ENCODE data around the gene CTSC.

DNA sequence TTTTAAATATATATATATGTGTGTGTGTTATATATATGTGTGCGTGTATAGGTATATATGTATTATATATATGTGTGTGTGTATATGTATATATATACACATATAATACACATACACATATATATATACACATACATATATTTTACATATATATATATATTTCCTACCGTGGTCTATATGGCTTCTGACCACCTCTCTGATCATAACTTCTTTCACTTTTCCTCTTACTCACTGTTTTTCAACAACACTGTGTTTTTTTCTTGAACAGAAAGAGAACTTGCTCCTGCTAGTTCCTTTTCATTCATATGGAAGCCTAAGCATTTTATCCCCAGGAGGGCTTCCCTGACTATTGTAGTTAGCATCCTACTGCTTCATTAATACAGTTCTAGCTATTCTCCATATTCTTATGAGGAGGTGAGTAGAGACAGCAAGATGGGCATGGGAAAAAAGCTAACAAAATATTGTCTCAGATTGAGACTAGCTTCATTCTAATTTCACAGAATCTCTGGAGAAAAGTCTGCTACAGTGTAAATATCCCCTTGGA is 38.5 kb upstream of the CTSC start:
- TF ChIP-seq RBM22 (IDR thresholded peaks at IDR 0.05; ENCODE audit: low read depth, low read length, poor library complexity, severe bottlenecking) (no peak), SAP30 (IDR thresholded peaks at IDR 0.05; ENCODE audit: borderline replicate concordance, insufficient read depth, low read depth, low read length, poor library complexity, severe bottlenecking) (no peak), KLF13 (tag; IDR thresholded peaks at IDR 0.05; ENCODE audit: borderline replicate concordance, low read depth) (no peak), GATA2 (CRISPR knock-in tag; IDR thresholded peaks at IDR 0.05) (no peak), GABPA (tag; conservative IDR thresholded peaks at IDR 0.05; ENCODE audit: low read depth) (no peak), JUN (IDR thresholded peaks at IDR 0.05; ENCODE audit: borderline replicate concordance, low read depth, low read length) (no peak), JUN (CRISPR knock-in tag; IDR thresholded peaks at IDR 0.05; ENCODE audit: borderline replicate concordance) (no peak), MYBL2 (IDR thresholded peaks at IDR 0.05; ENCODE audit: low read depth) (no peak), MYBL2 (CRISPR knock-in tag; IDR thresholded peaks at IDR 0.05; ENCODE audit: borderline replicate concordance) (no peak), PML (IDR thresholded peaks at IDR 0.05; ENCODE audit: low read length) (no peak)
- TF ChIP-seq, protein P1, sequence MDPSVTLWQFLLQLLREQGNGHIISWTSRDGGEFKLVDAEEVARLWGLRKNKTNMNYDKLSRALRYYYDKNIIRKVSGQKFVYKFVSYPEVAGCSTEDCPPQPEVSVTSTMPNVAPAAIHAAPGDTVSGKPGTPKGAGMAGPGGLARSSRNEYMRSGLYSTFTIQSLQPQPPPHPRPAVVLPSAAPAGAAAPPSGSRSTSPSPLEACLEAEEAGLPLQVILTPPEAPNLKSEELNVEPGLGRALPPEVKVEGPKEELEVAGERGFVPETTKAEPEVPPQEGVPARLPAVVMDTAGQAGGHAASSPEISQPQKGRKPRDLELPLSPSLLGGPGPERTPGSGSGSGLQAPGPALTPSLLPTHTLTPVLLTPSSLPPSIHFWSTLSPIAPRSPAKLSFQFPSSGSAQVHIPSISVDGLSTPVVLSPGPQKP (CRISPR knock-in tag; IDR thresholded peaks at IDR 0.05) = no peak
- TF ChIP-seq, protein P2, sequence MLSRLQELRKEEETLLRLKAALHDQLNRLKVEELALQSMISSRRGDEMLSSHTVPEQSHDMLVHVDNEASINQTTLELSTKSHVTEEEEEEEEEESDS (CRISPR knock-in tag; IDR thresholded peaks at IDR 0.05) = no peak

Measured in K562 (cell line).